A549 treated with ZK216348 at 1 μM for 4 hours (cell line): ENCODE results near the gene ASB7. TPM values are rescaled to one million over a fixed set of nuclear protein-coding genes. Genes with fewer than 3 reads are reported as not detected.

Experiments used
- total RNA-seq: library from RNA; stranded (reverse); fragments of 200-300 nt; extraction: Qiagen RNA extraction; gene quantifications from 5 replicates; pipeline ENCODE4 v1.2.3, GENCODE V29; 2022; ENCODE audit warnings: low read depth

ASB7 gene, protein sequence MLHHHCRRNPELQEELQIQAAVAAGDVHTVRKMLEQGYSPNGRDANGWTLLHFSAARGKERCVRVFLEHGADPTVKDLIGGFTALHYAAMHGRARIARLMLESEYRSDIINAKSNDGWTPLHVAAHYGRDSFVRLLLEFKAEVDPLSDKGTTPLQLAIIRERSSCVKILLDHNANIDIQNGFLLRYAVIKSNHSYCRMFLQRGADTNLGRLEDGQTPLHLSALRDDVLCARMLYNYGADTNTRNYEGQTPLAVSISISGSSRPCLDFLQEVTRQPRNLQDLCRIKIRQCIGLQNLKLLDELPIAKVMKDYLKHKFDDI
- total RNA-seq = 9.7 to 14.1 TPM (median 11.0 TPM) in 5 replicates

DNA sequence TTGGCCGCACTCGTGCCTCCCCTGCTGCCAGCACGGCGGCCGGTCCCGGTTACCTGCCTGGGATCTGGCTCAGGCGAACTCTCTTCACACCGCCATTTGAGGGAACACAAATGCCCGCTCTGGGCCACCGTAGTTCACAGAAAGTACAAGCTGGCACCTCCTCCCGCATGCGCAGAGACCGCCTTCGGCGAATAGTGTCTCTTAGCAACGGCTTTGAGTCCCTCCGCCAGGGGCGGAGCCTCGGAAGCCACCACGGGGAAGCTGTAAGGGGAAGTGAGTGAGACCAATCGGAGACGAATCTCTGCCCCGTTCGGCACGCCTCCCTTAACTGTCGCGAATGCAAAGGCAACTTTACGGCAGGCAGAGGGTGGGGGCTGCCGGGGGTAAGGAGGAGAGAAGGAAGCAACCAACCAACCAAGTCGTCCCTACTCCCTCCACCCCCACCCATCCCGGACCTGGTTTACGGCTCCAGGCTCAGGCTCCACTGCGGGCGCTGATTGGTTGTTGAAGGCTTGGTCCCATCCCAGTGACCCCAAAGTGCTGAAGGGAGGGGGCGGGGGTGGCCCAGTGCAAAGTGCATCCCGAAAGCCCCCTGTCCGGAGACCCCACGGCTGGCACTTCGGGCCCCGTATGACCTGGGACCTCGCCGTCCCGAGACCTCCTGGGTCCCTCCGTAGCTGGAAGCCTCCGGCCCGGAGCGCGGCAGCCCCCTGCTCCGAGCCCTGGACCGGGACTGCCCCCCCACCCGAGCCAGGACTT, at the start of gene ASB7, which contains the start of gene LINS1:
ASB7 (plus strand) TSS at position 526 of the 759 bp plus-strand sequence. CDS start 9,628 bp downstream, outside the sequence.
LINS1 (minus strand) TSS at position 121 of the 759 bp plus-strand sequence. CDS start 21,342 bp downstream, outside the sequence.

Other genes starting within 250 kb of the ASB7 start
- gene CERS3, start 73.6 kb upstream of the ASB7 start, total RNA-seq = not detected in 5 replicates
- gene LINS1, start 405 bp upstream of the ASB7 start, total RNA-seq = 8.5 to 14.1 TPM (median 13.5 TPM) in 5 replicates